ENCODE measurements around the gene ADIPOR2. TPM values are rescaled to one million over a fixed set of nuclear protein-coding genes. Genes with fewer than 3 reads are reported as not detected.

The ADIPOR2 gene
- total and polyA plus RNA-seq, 2 donors (not counting 1 experiment from before 2014, with no cell fraction given): 9.2 to 35.9 TPM

- TF ChIP-seq EZH2 (IDR thresholded peaks at IDR 0.05; ENCODE audit: borderline replicate concordance, insufficient read depth, low read depth, low read length, poor library complexity, severe bottlenecking): no peak
- TF ChIP-seq, protein P1, sequence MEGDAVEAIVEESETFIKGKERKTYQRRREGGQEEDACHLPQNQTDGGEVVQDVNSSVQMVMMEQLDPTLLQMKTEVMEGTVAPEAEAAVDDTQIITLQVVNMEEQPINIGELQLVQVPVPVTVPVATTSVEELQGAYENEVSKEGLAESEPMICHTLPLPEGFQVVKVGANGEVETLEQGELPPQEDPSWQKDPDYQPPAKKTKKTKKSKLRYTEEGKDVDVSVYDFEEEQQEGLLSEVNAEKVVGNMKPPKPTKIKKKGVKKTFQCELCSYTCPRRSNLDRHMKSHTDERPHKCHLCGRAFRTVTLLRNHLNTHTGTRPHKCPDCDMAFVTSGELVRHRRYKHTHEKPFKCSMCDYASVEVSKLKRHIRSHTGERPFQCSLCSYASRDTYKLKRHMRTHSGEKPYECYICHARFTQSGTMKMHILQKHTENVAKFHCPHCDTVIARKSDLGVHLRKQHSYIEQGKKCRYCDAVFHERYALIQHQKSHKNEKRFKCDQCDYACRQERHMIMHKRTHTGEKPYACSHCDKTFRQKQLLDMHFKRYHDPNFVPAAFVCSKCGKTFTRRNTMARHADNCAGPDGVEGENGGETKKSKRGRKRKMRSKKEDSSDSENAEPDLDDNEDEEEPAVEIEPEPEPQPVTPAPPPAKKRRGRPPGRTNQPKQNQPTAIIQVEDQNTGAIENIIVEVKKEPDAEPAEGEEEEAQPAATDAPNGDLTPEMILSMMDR (IDR thresholded peaks at IDR 0.05): no peak
- Mint-ChIP-seq H3K9me3 (ENCODE audit: insufficient read depth) (peaks cover 3% of the 10 kb centered on the region), H3K4me1 (peaks cover 33% of the 10 kb centered on the region), H3K27ac (no peak overlapping the region), H3K27me3 (no peaks in the 10 kb centered on the region), H3K4me3 (no peak overlapping the region)
- peaks cover 89% of the 10 kb centered on the region for H3K79me2 ChIP-seq (ENCODE audit: control insufficient read depth, insufficient read depth, low read length)
- no peak overlapping the region for H3K4me3 ChIP-seq (ENCODE audit: control extremely low read depth in 1 of 5, extremely low read depth in 1 of 5, insufficient read depth in 1 of 5, low read depth in 2 of 5, low read length in 4 of 5)
- no peak overlapping the region for H2AFZ ChIP-seq (ENCODE audit: insufficient read depth, low read depth, low read length, poor library complexity, severe bottlenecking)
- peaks cover 0 to 13% (median 8%) of the 10 kb centered on the region in 3 donors for H3K9me3 ChIP-seq (ENCODE audit: control extremely low read depth in 1 of 3, control insufficient read depth in 2 of 3, insufficient read depth in 1 of 3, low read length in 2 of 3)
- intact Hi-C loops (cut with micrococcal nuclease): no loop called here
- no peak for DNase-seq
- H3K4me1 ChIP-seq (ENCODE audit: control insufficient read depth in 2 of 2, insufficient read depth in 2 of 2, low read length in 2 of 2): peaks cover 3 to 10% of the 10 kb centered on the region in 2 donors
- no peaks in the 10 kb centered on the region for H3K36me3 ChIP-seq (replicated peaks in 1 of 2; ENCODE audit: control extremely low read depth in 1 of 2, control insufficient read depth in 1 of 2, extremely low read depth in 1 of 2, insufficient read depth in 2 of 2, low read length in 1 of 2)
- H3K27ac ChIP-seq (ENCODE audit: low read length in 2 of 2): no peak overlapping the region
- peak overlapping the region; percentile 7 for H3K4me2 ChIP-seq (replicated peaks; ENCODE audit: low read depth, low read length, poor library complexity, severe bottlenecking)
- H3K9ac ChIP-seq (ENCODE audit: low read length): no peak overlapping the region
- H3K27me3 ChIP-seq (replicated peaks in 1 of 4; ENCODE audit: control extremely low read depth in 1 of 4, control insufficient read depth in 3 of 4, insufficient read depth in 4 of 4, low read length in 3 of 4): no peaks in the 10 kb centered on the region
- ChIA-PET CTCF (no interaction called here), POLR2A (no interaction called here)
- ATAC-seq (ENCODE audit: low read depth): no peak
- peaks cover 35% of the 10 kb centered on the region for H4K20me1 ChIP-seq (ENCODE audit: control insufficient read depth, insufficient read depth, low read length, poor library complexity, severe bottlenecking)
These were observed 26.0 kb downstream of the ADIPOR2 start for GRCh38 chr12:1716911-1717310.

DNA sequence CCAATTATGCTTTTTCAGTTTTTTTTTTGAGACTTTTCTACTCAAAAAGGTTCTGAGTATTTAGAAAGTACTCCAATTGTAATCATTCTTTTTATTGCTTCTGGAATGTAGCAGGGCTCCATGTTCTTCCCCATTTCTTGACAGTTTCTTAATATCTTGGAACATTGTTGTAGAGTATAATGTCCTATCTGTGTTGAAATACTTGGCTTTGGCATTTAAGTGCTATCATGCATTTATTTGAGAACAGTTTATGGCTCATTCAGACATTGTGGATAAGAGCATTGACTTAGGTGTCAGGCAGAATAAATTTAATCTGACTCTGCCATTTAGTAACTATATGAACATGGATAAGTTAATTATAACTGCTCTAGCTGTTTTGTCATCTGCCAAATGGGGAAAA lies 28.3 kb downstream of the ADIPOR2 start:
- Histone ChIP-seq H3K79me2 (ENCODE audit: control insufficient read depth, insufficient read depth, low read length) (peaks cover 89% of the 10 kb centered on the region), H3K36me3 (replicated peaks in 1 of 2; ENCODE audit: control extremely low read depth in 1 of 2, control insufficient read depth in 1 of 2, extremely low read depth in 1 of 2, insufficient read depth in 2 of 2, low read length in 1 of 2) (no peaks in the 10 kb centered on the region), H3K9ac (ENCODE audit: low read length) (no peak overlapping the region), H3K4me2 (replicated peaks; ENCODE audit: low read depth, low read length, poor library complexity, severe bottlenecking) (no peak overlapping the region), H4K20me1 (ENCODE audit: control insufficient read depth, insufficient read depth, low read length, poor library complexity, severe bottlenecking) (peaks cover 33% of the 10 kb centered on the region), H3K4me3 (ENCODE audit: control extremely low read depth in 1 of 5, extremely low read depth in 1 of 5, insufficient read depth in 1 of 5, low read depth in 2 of 5, low read length in 4 of 5) (no peak overlapping the region), H2AFZ (ENCODE audit: insufficient read depth, low read depth, low read length, poor library complexity, severe bottlenecking) (no peak overlapping the region), H3K4me1 (ENCODE audit: control insufficient read depth in 2 of 2, insufficient read depth in 2 of 2, low read length in 2 of 2) (peaks cover 3 to 10% of the 10 kb centered on the region in 2 donors), H3K9me3 (ENCODE audit: control extremely low read depth in 1 of 3, control insufficient read depth in 2 of 3, insufficient read depth in 1 of 3, low read length in 2 of 3) (peaks cover 0 to 8% (median 8%) of the 10 kb centered on the region in 3 donors), H3K27me3 (replicated peaks in 1 of 4; ENCODE audit: control extremely low read depth in 1 of 4, control insufficient read depth in 3 of 4, insufficient read depth in 4 of 4, low read length in 3 of 4) (no peaks in the 10 kb centered on the region), H3K27ac (ENCODE audit: low read length in 2 of 2) (no peak overlapping the region)
- no peak overlapping the region for H3K27ac Mint-ChIP-seq
- peaks cover 3% of the 10 kb centered on the region for H3K9me3 Mint-ChIP-seq (ENCODE audit: insufficient read depth)
- ChIA-PET POLR2A (no interaction called here), CTCF (no interaction called here)
- no peak overlapping the region for H3K4me3 Mint-ChIP-seq
- no peaks in the 10 kb centered on the region for H3K27me3 Mint-ChIP-seq
- peaks cover 39% of the 10 kb centered on the region for H3K4me1 Mint-ChIP-seq
- ATAC-seq (ENCODE audit: low read depth) (no peak), DNase-seq (no peak)
- intact Hi-C loops (cut with micrococcal nuclease): no loop called here
- TF ChIP-seq, protein P1 (IDR thresholded peaks at IDR 0.05): no peak
- no peak for TF ChIP-seq EZH2 (IDR thresholded peaks at IDR 0.05; ENCODE audit: borderline replicate concordance, insufficient read depth, low read depth, low read length, poor library complexity, severe bottlenecking)

Measured in B cell (primary cell).